H54 (cell line): ENCODE data around the gene PTGS1.
"Not testable (repeated sequence)": the region's sequence is repeated elsewhere in the genome, so short reads cannot be mapped to it uniquely, and the experiment has no call there.

ENCODE experiments used
- DNase-seq: peaks from one replicate; pipeline ENCODE4 v3.0.0; 2011; ENCODE audit warnings: low spot score, mixed read lengths; ENCODE audit not compliant: insufficient read length
- FAIRE-seq: peaks from 3 replicates; lab custom pipeline; 2011; peaks lifted over from hg19 to GRCh38; lab: Jason Lieb, UNC
- POLR2A ChIP-seq: IDR thresholded peaks from 2 replicates; pipeline ENCODE4 v1.6.1; 2011; ENCODE audit warnings: low read depth, mild to moderate bottlenecking, low read length

The PTGS1 gene

DNA sequence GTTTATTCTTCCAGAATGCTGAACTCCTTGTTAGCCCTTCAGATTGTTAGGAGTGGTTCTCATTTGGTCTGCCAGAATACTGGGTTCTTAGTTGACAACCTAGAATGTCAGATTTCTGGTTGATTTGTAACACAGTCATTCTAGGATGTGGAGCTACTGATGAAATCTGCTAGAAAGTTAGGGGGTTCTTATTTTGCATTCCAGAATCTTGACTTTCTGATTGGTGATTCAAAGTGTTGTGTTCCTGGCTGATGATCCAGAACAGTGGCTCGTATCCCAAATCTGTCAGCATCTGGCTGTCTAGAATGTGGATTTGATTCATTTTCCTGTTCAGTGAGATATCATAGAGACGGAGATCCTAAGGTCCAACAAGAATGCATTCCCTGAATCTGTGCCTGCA, 21.9 kb downstream of the PTGS1 start:
- no peak for FAIRE-seq

DNA sequence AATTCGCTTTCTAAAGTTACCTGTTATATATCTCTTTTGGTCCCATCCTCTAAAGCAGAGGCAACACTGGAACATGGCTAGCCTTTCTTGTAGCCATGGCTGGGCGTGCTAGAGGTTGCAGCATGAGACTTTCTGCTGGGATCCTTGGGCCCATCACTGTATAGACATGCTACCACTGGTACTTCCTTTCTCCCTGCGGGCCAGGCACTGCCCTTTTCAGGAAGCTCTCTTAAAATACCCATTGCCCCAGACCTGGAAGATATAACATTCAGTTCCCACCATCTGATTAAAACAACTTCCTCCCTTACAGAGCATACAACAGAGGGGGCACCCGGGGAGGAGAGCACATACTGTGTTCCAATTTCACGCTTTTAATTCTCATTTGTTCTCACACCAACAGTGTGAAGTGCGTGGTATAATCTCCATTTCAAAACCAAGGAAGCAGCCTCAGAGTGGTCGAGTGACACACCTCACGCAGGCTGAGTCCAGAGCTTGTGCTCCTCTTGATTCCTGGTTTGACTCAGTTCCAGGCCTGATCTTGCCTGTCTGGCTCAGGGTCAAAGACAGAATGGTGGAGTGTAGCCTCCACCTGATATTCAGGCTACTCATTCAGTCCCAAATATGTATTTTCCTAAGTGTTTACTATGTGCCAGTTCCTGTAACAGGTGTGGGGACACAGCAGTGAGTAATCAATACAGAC, 22.6 kb downstream of the PTGS1 start:
- no peak for TF ChIP-seq POLR2A
- FAIRE-seq = no peak
- no peak for DNase-seq

More for the DNA sequence above, 21.9 kb downstream of the PTGS1 start:
- no peak for TF ChIP-seq POLR2A
- no peak for DNase-seq

DNA sequence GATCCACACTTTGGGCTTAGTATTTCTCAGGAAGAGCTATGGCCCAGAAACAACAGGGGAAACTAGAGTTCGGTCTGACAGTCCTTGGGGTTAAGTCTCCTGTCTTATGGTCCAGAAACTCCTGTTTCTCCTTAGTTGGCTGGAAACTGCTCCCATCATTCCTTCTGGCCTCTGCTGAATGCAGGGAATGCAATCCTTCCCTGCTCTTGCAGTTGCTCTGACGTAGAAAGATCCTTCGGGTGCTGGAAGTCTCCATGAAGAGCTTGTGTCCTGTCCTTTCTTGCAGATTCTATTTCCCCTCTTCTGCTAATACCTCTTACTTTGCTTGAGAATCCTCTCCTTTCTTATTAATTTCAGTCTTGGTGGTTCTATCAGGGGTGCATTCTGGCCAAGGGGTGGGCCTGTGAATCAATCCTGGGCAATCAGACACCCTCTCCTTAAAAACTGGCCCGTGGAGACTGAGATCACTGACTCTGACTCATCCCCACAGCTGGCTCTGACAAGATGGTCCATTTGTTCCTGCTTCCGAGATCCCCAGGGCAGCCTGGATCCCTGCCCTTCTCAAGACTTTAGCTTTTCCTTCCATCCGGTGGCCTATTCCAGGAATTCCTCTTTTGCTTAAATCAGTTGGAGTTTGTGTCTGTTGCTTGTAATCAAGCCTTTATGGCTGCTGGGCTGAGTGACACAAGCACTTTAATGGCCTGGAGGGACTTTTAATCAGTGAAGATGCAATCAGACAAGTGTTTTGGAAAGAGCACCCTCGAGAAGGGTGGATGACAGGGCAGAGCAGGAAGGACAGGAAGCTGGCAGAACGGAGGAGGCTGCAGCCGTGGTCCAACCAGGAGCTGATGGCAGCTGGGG, 23.7 kb downstream of the PTGS1 start:
- FAIRE-seq = no peak
- DNase-seq = no peak
- no peak for TF ChIP-seq POLR2A

DNA sequence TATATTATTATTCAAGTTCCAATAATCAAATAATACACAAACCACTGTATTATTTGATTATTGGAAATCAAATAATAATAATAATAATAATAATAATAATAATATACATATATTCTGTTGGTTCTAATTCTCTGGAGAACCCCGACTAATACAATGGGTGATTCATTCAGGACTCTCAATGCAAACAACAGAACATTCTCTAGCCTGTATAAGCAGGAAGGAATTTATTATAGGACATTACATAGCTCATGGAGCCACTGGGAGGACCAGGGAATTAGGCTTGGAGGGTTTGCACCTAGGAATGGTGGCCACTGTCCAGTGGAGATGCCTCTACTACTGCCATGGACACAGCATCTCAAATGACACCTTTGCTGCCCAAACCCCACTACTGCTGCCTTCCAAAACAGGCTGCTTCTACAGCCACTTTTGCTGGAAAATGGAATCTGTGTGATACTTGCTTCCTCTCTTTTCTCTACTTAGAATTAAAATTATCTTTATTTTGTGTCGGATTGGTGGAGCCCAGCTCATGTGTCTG, 25.9 kb downstream of the PTGS1 start:
- FAIRE-seq (no peak), DNase-seq (no peak)
- TF ChIP-seq POLR2A = no peak

DNA sequence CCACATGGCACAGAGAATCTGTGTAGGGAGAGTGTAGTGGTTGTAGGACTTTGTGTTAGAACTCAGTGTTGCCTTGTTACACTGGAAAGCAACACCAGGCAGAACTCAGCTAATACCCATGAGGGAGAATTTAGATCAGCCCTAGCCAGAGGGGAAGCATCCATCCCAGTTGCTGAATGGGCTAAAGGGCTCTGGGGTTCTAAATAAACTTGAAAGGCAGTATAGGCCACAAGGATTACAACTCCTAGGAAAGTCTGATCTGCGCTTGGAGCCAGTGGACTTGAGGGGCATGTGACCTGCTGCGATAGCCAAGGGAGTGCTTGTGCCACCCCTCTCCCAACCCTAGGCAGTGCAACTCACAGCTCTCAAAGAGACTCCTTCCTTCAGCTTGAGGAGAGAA, 26.9 kb downstream of the PTGS1 start:
- DNase-seq (no peak), FAIRE-seq (no peak)
- no peak for TF ChIP-seq POLR2A

DNA sequence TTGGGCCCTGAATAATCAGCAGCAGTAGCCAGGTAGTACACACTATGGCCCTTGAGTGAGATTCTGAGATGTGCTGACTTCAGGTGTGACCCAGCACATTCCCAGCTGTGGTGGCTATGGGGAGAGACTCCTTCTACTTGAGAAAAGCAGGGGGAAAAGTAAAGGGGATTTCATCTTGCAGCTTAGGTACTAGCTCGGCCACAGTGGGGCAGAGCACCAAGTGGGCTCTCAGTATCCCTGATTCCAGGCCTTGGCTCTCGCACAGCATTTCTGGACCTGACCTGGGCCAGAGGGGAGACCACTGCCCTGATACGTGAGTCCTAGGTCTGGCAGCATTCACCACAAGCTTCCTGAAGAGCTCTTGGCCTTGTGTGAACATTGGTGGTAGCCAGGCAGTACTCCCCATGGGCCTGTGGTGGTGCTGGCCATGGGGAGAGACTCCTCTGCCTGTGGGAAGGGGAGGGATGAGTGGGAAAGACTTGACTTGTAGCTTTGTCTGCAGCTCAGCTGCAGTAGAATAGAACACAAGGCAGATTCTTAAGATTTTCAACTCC, 27.6 kb downstream of the PTGS1 start:
- no peak for TF ChIP-seq POLR2A
- FAIRE-seq (no peak), DNase-seq (no peak)

DNA sequence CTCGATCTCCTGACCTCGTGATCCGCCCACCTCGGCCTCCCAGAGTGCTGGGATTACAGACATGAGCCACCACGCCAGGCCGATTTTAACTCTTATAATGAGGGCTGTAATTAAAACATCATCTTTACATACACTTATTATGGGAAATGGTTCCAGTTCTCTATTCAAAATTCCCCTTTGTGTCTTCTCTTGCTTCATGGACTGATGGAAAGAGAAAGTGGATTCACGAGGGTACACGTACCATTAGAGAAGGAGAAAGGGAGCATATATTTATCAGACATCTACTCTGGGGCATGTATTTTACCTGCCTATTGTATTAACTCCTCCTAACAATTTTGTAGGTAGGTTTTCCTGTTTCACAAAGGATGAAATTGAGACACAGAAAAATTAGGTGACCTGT, 31.1 kb downstream of the PTGS1 start:
- no peak for DNase-seq
- no peak for TF ChIP-seq POLR2A
- FAIRE-seq = no peak

DNA sequence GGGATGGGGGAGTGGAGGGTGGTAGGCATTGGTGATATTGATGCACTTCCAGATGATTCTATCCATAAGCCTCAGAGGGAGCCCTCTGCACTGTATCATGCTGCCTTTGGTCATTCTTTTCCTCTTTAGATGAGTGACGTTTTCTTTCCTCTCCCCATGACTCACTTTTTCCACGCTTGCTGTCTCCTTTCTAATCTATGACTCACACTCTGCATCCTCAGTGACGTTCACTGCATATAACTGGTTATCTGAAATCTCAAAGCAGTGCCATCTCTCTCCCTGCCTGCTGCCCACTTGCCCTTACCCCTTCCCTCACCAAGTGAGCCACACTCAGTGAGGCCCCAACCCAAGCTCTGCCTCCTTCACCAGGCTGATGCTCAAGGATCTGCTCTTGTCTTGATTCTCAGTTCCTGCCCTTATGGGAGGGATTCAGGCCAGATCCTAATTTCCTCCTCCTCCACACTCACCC, 31.6 kb downstream of the PTGS1 start:
- TF ChIP-seq POLR2A = no peak
- DNase-seq (peak; percentile 95), FAIRE-seq (peak; percentile 83)

DNA sequence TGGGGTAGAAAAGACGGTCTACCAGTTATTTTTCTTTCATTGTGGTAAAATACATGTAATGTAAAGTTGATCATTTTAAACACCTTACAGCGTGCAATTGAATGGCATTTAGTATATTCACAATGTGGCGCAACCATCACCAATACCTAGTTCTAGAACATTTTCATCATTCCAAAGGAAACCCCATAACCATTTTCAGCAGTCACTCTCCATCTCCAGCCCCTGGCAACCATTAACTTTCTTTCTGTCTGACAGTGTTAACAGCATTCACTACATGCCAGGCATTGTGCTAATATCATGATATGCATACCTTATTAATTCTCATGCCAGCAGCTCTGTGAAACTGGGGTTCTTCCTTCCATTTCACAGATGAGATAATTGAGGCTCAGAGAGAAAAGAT, 32.0 kb downstream of the PTGS1 start:
- FAIRE-seq = no peak
- no peak for TF ChIP-seq POLR2A
- no peak for DNase-seq

DNA sequence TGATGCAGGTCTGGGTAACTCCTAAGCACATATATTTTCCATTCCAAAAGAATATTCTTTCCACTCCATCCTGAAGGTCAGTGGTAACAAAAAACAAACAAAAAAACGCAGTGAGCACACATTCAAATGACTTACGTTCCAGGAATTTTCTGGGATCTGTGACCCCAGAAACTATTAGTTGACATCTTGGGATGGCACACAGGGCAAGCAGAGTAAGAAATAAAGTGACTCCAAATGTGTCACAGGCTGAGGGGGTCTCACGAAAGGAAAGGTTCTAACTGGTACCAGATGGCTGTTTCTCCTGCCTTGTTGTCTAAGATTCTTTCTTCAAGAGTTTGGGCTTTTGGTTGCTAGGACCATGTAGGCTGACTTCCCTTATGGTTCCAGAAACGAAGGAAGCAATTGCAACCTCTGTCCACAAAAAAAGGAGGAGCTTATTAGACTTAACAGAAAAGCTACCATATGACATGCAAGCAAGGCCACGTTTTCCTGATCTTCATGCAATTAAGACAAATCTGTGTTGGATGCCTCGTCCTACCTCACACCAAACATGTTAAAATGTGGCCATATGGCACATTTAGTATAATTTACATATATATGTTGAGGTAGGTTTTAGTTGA, 32.7 kb downstream of the PTGS1 start:
- FAIRE-seq = no peak
- no peak for TF ChIP-seq POLR2A

DNA sequence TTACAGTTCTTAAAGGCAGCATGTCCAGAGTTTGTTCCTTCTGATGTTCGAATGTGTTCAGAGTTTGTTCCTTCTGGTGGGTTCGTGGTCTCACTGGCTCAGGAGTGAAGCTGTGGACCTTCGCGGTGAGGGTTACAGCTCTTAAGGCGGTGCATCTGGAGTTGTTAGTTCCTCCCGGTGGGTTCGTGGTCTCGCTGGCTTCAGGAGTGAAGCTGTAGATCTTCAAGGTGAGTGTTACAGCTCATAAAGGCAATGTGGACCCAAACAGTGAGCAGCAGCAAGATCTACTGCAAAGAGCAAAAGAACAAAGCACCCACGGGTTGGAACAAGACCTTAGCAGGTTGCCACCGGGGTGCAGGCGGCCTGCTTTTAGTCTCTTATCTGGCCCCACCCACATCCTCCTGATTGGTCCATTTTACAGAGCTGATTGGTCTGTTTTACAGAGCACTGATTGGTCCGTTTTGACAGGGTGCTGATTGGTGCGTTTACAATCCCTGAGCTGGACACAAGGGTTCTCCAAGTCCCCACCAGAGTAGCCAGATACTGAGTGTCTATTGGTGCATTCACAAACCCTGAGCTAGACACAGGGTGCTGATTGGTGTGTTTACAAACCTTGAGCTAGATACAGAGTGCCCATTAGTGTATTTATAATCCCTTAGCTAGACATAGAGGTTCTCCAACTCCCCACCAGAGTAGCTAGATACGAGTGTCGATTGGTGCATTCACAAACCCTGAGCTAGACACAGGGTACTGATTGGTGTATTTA, 34.7 kb downstream of the PTGS1 start:
- not testable (repeated sequence) for DNase-seq, FAIRE-seq

More for the DNA sequence above, 32.7 kb downstream of the PTGS1 start:
- no peak for DNase-seq

DNA sequence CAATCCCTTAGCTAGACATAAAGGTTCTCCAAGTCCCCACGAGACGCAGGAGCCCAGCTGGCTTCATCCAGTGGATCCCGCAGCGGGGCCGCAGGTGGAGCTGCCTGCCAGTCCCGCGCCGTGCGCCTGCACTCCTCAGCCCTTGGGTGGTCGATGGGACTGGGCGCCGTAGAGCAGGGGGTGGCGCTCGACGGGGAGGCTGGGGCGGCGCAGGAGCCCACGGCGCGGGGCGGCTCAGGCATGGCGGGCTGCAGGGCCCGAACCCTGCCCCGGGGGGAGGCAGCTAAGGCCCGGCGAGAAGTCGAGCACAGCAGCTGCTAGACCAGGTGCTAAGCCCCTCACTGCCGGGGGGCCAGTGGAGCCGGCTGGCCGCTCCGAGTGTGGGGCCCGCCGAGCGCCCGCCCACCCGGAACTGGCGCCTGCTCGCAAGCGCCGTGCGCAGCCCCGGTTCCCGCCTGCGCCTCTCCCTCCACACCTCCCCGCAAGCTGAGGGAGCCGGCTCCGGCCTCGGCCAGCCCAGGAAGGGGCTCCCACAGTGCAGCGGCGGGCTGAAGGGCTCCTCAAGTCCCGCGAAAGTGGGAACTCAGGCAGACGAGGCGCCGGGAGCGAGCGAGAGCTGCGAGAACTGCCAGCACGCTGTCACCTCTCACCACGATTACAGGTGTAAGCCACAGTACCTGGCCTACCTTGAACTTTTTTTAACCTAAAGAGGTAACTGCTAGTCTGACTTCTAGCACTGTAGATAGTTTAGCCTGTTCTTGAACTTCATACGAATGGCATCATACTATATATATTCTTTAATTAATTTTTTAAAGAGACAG, 35.5 kb downstream of the PTGS1 start:
- FAIRE-seq (no peak), DNase-seq (no peak)
- no peak for TF ChIP-seq POLR2A

DNA sequence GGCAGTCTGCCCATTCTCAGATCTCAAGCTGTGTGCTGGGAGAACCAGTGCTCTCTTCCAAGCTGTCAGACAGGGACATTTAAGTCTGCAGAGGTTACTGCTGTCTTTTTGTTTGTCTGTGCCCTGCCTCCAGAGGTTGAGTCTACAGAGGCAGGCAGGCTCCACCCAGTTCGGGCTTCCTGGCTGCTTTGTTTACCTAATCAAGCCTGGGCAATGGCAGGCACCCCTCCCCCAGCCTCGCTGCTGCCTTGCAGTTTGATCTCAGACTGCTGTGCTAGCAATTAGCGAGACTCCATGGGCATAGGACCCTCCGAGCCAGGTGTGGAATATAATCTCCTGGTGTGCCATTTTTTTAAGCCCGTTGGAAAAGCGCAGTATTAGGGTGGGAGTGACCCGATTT, 43.3 kb downstream of the PTGS1 start:
- FAIRE-seq, DNase-seq: not testable (repeated sequence)
